Gastroesophageal sphincter (tissue), 3 donors: ENCODE measurements around the gene LUC7L.

Source experiments
- CTCF ChIP-seq, 4 experiments: fragments of 200-600 bp in 2 of 4; fragments of 450-650 bp in 2 of 4; sonication (generic) in 1 of 4; IDR thresholded peaks; one replicate each; pipeline ENCODE4 v1.5.1; 2017 to 2019; ENCODE audit warnings: antibody characterized with exemption in 4 of 4, mild to moderate bottlenecking in 2 of 4, moderate library complexity in 2 of 4
- EP300 ChIP-seq: sonication (generic); formaldehyde crosslinking; IDR thresholded peaks from one replicate; pipeline ENCODE4 v1.6.1; 2017; ENCODE audit warnings: antibody characterized with exemption, mild to moderate bottlenecking
- POLR2A ChIP-seq, 2 donors: fragments of 450-650 bp; IDR thresholded peaks; one replicate each; pipeline ENCODE4 v1.6.1; 2017; ENCODE audit warnings: antibody characterized with exemption in 2 of 2, mild to moderate bottlenecking in 2 of 2, moderate library complexity in 1 of 2
- POLR2AphosphoS5 ChIP-seq: sonication (generic); formaldehyde crosslinking; IDR thresholded peaks from one replicate; pipeline ENCODE4 v1.6.1; 2017; ENCODE audit warnings: antibody characterized with exemption

GRCh38 chr16:166375-167121 is 62.7 kb downstream of the LUC7L start:
- TF ChIP-seq CTCF (IDR thresholded peaks at IDR 0.05) (no peak), POLR2A (IDR thresholded peaks at IDR 0.05) (no peak), EP300 (no peak), POLR2AphosphoS5 (no peak)
